Retinal pigment epithelial cell (primary cell): ENCODE measurements around the gene ANXA5.

ENCODE experiments used
- DNase-seq: peaks from one replicate; pipeline ENCODE4 v3.0.0-alpha.2; 2010; ENCODE audit warnings: low read depth
- H3K4me3 ChIP-seq: 2 replicates; pipeline ENCODE4 v1.5.1; 2011; ENCODE audit warnings: mild to moderate bottlenecking, low read length, control low read depth, moderate library complexity
- CTCF ChIP-seq: conservative IDR thresholded peaks from 2 replicates; pipeline ENCODE4 v1.5.1; 2011; ENCODE audit warnings: low read depth, low read length, control low read depth, inconsistent platforms

The ANXA5 gene

GRCh38 chr4:121712001-121712651, 15.3 kb upstream of the ANXA5 start:
- H3K4me3 ChIP-seq, result no peak overlapping the region
- no peak for TF ChIP-seq CTCF
- no peak for DNase-seq

- DNase-seq, result peak; percentile 80
- TF ChIP-seq CTCF, result no peak
- peak overlapping the region; percentile 27 for H3K4me3 ChIP-seq
Observed at GRCh38 chr4:121711263-121712000, 14.7 kb upstream of the ANXA5 start.

GRCh38 chr4:121709766-121710405, 13.1 kb upstream of the ANXA5 start:
- no peak for TF ChIP-seq CTCF

GRCh38 chr4:121707344-121707743, 10.6 kb upstream of the ANXA5 start:
- TF ChIP-seq CTCF, result no peak
- DNase-seq, result no peak
- no peak overlapping the region for H3K4me3 ChIP-seq

More at GRCh38 chr4:121709766-121710405, 13.1 kb upstream of the ANXA5 start:
- no peak for DNase-seq
- H3K4me3 ChIP-seq, result no peak overlapping the region

GRCh38 chr4:121706595-121707021, 9.8 kb upstream of the ANXA5 start:
- no peak for DNase-seq
- no peak for TF ChIP-seq CTCF
- H3K4me3 ChIP-seq, result no peak overlapping the region

- no peak for DNase-seq
- H3K4me3 ChIP-seq, result no peak overlapping the region
- TF ChIP-seq CTCF, result no peak
Observed at GRCh38 chr4:121705521-121705920, 8.7 kb upstream of the ANXA5 start.

GRCh38 chr4:121702136-121702535, 5.4 kb upstream of the ANXA5 start:
- H3K4me3 ChIP-seq, result no peak overlapping the region
- DNase-seq, result no peak
- TF ChIP-seq CTCF, result no peak
